ENCODE results near the gene HSDL2.
"Not testable (repeated sequence)": the region's sequence is repeated elsewhere in the genome, so short reads cannot be mapped to it uniquely, and the experiment has no call there.

Gene HSDL2

GRCh38 chr9:112495614-112496013 lies 115.7 kb downstream of the HSDL2 start:
- DNase-seq: no peak

DNA sequence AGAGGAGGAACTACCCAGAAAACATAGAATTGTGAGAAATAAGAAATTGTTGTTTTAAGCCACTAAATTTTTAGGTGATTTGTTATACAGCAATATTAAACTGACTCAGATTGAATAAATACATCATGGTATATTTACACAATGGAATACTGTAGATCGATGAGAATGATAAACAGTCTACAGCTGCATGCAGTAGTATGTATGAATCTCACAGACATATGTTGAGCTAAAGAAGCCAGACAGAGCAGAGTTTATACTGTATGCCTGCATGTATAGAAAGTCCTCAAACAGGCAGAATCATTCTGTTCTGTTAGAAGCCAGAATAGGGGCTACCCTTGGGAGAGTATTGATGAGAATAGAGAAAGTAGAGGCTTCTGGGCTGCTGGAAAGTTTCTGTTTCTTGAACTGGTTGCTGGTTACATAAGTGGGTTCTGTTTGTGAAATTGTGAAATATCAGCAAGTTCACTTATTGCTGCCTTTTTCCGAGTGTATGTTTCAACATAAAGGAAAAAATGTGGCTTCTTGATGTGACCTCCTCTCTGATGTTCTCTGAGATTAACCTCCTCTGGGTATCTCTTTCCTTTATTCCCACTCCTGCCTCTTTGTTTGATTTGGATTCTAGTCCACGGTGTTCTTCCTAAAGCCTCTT lies 116.3 kb downstream of the HSDL2 start:
- no peak for DNase-seq

DNA sequence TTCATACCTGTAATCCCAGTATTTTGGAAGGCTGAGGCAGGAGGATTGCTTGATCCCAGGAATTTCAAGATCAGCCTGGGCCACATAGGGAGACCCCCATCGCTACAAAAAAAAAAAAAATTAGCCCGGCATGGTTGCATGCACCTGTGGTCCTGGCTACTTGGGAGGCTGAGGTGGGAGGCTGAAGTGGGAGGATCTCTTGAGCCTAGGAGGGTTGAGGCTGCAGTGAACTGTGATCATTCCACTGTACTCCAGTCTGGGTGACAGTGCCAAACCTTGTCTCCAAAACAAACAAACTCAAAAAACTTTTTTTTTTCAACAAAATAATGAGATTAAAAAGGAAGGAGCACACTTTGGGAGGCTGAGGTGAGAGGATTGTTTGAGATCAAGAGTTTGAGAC lies 120.9 kb downstream of the HSDL2 start:
- no peak for DNase-seq

GRCh38 chr9:112501287-112501686 lies 121.4 kb downstream of the HSDL2 start:
- DNase-seq: peak in 1 of 58 donors; percentile 21

DNA sequence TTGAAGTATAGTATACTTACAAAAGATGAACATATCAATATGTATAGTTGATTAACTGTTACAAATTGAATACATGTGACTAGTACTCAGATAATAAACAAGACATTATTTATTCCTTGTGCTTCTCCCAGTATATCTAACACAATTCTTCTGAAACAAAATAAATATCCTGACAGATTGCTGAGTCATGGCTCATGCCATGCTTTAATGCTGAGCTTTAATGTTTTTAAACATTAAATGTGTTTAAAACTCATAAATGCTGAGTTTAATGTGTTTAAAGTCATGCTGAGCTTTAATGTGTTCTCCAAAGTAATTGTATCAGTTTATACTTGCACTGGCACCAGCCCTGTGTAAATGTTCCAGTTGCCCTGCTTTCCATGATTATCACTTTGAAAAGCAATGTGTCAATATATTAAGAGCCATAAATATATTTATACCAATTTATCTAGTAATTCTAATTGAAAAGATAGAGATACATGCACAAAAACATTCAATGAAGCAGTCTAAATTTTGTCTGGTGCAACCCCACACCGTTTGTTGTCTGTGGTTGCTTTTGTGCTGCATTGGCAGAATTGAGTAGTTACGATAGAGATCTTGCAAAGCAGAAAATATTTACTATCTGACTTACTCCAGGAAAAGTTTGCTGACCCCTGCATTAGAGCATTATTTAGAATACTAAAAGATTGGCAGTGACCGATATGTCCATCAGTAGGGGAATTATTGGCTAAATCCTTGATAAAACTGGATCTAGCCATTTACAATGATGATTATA lies 122.5 kb downstream of the HSDL2 start:
- no peak for DNase-seq

DNA sequence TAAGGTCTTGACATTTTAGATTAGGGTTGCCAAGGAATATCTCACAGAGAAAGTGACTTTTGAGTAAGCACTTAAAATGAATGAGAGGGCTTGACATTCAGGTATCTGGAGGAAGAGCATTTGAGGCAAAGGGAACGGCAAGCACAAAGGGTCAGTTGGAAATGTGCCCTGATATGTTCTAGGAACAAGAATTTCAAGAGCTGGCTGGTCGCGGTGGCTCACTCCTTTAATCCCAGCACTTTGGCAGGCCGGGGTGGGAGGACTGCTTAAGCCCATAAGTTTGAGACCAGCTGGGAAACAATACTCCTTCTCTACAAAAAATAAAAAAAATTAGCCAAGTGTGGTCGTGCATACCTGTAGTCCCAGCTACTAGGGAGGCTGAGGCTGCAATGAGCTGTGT lies 123.3 kb downstream of the HSDL2 start:
- DNase-seq: peak in 6 of 58 donors; percentile 6 to 29 (median 9)

GRCh38 chr9:112505086-112505485 lies 125.2 kb downstream of the HSDL2 start:
- no peak for DNase-seq

DNA sequence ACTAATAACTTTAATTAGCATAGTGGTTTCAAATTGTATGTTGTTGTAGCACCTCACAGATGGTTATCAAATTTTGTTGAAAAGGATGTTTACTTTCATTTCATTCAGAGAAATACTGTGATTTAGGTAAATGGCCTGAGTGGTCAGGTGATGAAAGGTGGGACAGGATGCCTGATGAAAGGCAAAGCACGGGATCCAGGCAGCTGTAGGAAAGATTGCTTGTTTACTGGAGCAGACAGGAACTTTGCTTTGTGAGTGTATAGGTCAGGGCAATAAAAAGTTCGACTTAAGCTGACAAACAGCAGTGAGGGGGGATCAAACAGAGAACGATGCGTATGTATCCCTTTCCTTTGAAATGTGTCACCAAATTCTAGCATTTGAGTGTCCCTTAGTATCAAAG lies 125.7 kb downstream of the HSDL2 start:
- no peak for DNase-seq

- DNase-seq: no peak
Measured at GRCh38 chr9:112506571-112506970, 126.7 kb downstream of the HSDL2 start.

DNA sequence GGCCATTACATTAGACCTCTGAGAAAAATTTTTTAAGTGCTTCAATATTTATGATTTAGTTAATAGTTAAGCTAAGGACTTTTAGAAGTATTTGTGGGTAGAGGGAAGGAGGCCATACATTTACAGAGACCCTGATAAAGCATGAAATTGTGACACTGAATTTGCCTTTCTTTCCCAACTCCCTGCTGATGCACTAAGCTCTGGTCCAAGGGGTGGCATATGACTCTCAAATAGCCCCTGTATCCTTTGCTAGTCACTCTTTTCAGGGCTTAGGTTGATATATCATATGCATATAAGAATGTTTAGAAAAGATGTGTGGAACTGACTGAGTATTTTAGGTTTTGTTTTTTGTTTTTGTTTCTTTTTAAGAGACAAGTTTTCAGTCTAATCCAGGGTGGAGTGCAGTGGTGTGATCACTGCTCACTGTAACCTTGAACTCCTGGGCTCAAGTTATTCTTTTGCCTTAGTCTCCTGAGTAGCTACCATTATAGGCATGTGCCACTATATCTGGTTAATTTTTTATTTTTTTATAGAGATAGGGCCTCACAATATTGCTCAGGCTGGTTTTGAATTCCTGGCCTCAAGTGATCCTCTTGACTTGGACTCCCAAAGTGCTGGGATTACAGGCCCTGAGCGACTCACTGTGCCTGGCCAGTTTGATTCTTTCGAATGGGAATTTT lies 127.2 kb downstream of the HSDL2 start:
- DNase-seq: no peak

GRCh38 chr9:112508377-112508776 lies 128.5 kb downstream of the HSDL2 start:
- DNase-seq: no peak

DNA sequence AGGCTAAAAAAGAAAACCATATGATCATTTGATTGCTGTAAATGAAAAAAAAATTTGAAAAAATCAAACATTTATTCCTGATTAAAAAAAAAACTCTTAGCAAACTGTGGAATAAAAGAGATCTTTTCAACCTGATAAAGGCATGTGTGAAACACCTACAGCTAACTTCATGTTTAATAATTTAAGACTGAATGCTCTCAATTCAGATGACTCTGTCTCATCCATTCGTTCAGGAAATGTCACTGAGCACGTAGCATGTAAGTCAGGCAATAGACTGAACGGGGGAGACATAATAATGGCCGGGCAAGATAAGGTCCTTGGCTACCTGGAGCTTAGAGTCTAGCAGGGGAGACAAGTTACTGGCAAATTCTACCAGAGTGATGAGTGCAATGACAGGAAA lies 132.5 kb downstream of the HSDL2 start:
- not testable (repeated sequence) for DNase-seq

GRCh38 chr9:112516769-112517168 lies 136.9 kb downstream of the HSDL2 start:
- no peak for DNase-seq

DNA sequence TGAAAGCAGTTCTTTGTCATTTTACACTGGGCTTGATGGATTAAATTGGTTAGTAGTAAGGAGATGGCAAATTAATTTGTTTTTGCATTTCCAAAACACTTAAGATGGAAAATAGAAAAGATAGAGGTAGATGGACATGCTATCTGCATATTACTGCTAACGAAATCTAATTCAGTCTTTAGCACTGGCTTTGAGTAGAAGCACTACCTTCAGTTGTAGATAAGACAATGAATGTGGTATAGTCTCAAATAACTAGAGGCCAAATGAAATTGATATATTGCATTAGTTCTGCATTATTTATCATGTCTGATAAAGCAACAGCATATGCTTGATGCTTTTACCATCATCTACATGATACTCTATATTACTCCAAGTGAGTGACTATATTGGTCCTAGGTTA lies 140.2 kb downstream of the HSDL2 start:
- DNase-seq: no peak

- no peak for DNase-seq
Measured at GRCh38 chr9:112520656-112521055, 140.7 kb downstream of the HSDL2 start.

Data from anterior cingulate cortex (tissue), 58 donors.